AG10803 (cell line): ENCODE measurements around the gene IBA57.
A peak's percentile ranks its signal among the peaks of the same experiment; 100 is the strongest.

Experiments
- DNase-seq: peaks from one replicate; pipeline ENCODE4 v3.0.0; 2010; ENCODE audit warnings: low read depth
- H3K4me3 ChIP-seq: 2 replicates; pipeline ENCODE4 v1.5.1; 2011; ENCODE audit warnings: mild to moderate bottlenecking, low read length, control low read depth
- TF ChIP-seq, protein P1 (sequence below): conservative IDR thresholded peaks from 2 replicates; pipeline ENCODE4 v1.5.1; 2011; ENCODE audit warnings: mild to moderate bottlenecking, low read length, control low read depth, inconsistent platforms

IBA57 gene

DNA sequence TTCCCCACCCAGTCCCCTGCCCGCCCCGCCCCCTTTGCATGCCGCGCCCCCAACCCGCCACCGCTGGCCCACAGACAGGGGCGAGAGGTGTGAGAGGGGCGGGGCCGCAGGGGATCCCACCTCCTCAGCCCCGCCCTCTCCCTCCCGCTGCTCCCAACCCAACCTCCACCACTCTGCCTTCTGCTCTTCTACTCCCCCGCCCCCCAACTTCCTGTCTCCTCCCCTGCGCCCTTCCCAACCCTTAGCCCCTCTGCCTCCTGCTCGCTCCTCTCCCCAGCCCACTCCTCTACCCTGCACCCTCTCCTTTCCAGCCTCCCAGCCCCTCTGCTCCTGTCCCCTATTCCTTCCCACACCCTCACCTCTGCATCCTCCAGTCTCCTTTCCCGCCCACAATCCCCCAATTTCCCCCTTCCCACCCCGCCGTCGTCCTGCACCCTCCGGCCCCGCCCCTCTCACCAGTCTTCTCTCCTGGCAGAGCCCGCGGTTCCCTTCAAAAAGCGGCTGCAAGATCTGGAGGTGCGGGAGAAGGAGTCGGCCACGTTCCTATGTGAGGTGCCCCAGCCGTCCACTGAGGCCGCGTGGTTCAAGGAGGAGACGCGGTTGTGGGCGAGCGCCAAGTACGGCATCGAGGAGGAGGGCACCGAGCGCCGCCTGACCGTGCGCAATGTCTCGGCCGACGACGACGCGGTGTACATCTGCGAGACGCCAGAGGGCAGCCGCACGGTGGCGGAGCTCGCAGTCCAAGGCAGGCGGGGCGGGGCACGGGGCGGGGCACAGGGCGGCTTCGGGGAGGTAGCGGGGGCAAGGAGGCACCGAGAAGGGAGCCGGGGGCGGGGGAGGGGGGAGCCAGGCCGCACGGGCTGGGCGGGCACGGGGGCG, 47.6 kb downstream of the IBA57 start:
- TF ChIP-seq, protein P1, sequence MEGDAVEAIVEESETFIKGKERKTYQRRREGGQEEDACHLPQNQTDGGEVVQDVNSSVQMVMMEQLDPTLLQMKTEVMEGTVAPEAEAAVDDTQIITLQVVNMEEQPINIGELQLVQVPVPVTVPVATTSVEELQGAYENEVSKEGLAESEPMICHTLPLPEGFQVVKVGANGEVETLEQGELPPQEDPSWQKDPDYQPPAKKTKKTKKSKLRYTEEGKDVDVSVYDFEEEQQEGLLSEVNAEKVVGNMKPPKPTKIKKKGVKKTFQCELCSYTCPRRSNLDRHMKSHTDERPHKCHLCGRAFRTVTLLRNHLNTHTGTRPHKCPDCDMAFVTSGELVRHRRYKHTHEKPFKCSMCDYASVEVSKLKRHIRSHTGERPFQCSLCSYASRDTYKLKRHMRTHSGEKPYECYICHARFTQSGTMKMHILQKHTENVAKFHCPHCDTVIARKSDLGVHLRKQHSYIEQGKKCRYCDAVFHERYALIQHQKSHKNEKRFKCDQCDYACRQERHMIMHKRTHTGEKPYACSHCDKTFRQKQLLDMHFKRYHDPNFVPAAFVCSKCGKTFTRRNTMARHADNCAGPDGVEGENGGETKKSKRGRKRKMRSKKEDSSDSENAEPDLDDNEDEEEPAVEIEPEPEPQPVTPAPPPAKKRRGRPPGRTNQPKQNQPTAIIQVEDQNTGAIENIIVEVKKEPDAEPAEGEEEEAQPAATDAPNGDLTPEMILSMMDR = peak; percentile 54
- DNase-seq = peak; percentile 71
- peak overlapping the region; percentile 60 for H3K4me3 ChIP-seq

DNA sequence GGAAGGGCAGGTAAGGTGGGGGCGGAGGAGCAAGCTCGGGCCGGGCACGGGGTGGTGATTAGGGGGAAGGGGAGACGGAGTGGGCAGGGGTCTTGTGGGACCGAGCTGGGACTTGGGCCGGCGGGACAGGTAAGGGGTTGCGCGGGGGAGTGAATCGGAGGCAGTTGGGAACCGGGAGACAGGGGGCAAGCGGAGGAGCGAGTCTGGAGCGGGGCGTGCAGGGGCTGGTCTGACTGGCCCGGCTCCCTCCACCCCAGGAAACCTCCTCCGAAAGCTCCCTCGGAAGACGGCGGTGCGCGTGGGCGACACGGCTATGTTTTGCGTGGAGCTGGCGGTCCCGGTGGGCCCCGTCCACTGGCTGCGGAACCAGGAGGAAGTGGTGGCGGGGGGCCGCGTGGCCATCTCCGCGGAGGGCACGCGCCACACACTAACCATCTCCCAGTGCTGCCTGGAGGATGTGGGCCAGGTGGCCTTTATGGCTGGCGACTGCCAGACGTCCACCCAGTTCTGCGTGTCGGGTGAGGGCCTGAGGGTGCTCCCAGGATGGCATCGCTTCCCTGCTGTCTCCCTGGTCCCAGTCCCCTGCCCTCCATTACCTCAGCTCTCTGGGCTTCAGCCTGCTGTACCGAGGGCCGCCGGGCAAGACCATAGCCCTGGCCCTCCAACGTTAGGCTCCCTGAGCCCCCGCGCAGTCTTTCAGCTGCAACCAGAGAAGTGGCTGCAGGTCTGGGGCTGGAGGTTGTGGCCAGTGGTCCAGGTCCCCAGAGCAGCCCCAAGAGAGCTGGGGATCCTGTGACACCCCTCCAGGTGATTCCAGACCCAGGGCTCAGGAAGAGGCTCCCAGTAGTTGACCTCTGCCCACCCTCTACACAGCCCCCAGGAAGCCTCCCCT, 48.6 kb downstream of the IBA57 start:
- peak overlapping the region; percentile 33; the same call in 1 of the 2 replicates for H3K4me3 ChIP-seq
- TF ChIP-seq, protein P1 = no peak
- DNase-seq = no peak

DNA sequence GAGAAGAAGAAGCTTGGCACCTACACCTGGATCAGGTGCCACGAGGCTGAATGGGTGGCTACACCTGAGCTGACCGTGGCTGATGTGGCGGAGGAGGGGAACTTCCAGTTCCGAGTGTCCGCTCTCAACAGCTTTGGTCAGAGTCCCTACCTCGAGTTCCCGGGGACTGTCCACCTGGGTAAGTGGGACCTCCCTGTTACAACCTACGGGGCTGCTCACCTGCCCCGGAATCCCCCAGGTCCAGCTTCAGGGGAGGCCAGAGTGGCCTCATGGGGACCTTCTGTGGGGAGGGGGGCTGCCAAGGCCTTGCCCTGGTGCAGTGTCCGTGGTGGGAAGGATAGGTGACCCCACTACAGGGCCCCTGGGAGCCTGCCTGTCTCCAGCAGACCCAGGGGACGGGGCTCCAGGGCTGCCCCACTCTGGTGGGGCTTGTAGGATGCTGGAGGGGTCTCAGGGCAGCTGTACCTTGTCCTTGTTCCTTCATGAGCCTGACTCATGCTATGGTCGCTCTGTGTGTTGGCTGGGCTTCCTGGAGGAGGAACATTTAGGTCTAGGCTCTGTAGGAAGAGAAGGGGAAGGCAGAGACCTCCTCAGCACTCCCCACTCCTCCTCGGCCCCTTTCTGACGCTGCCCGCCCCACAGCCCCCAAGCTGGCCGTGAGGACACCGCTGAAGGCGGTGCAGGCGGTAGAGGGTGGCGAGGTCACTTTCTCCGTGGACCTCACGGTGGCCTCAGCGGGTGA, 49.5 kb downstream of the IBA57 start:
- H3K4me3 ChIP-seq = no peak overlapping the region
- DNase-seq = no peak
- TF ChIP-seq, protein P1 = no peak

DNA sequence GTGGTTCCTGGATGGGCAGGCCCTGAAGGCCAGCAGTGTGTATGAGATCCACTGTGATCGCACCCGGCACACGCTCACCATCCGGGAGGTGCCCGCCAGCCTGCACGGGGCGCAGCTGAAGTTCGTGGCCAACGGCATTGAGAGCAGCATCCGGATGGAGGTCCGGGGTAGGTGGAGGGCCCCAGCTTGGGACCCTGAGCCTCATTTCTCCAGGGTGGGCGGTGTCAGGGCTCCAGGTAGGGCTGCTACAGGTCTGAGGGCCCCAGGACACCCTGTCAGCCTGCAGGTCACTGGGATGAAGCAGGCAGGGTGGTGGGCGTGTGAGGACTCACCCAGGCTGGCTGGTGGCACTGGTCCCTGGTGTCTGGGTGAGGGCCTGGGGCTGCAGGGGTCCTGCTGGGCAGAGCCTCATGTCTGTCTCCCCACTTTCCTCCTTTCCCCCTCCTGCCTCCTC, 50.1 kb downstream of the IBA57 start:
- TF ChIP-seq, protein P1 = no peak
- no peak overlapping the region for H3K4me3 ChIP-seq
- DNase-seq = no peak

DNA sequence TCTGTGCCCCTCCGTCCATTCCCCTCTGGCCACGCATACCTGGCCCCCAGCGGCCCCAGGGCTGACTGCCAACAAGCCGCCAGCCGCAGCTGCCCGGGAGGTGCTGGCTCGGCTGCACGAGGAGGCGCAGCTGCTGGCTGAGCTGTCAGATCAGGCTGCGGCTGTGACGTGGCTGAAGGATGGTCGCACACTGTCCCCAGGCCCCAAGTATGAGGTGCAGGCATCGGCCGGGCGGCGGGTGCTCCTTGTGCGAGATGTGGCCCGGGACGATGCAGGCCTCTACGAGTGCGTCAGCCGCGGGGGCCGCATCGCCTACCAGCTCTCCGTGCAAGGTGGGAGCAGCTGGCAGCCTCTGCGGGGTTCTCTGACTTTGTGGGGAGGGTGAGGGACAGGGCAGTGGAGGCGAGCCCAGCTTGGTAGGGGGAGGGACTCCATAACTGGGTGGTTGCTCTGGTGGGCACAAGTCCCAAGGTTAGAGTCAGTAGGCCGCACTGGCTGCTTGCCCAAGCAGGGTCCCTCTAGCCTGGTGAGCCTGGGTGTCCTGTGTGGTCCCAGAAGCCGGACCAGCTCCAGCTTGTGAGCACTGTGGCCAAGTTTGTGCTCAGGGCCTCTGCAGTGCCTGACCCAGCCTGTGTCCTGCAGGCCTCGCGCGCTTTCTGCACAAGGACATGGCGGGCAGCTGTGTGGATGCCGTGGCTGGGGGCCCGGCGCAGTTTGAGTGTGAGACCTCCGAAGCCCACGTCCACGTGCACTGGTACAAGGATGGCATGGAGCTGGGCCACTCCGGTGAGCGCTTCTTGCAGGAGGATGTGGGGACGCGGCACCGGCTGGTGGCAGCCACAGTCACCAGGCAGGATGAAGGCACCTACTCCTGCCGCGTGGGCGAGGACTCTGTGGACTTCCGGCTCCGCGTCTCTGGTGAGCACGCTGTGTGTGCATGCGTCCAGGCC, 51.0 kb downstream of the IBA57 start:
- TF ChIP-seq, protein P1 = no peak
- no peak for DNase-seq
- H3K4me3 ChIP-seq = no peak overlapping the region
